Adipocyte (in vitro differentiated cells): ENCODE measurements around the gene SREK1IP1.
A peak's percentile ranks its signal among the peaks of the same experiment; 100 is the strongest.

Source experiments
- DNase-seq: peaks from one replicate; pipeline ENCODE4 v3.0.0-alpha.2; 2015; ENCODE audit warnings: low read depth
- H3K27me3 ChIP-seq: replicated peaks from 2 replicates; pipeline ENCODE4 v1.7.0; 2013; ENCODE audit warnings: mild to moderate bottlenecking, low read length, moderate library complexity; ENCODE audit not compliant: control insufficient read depth, insufficient read depth
- H3K36me3 ChIP-seq: 2 replicates; pipeline ENCODE4 v1.7.0; 2013; ENCODE audit warnings: low read length, mild to moderate bottlenecking, moderate library complexity; ENCODE audit not compliant: control insufficient read depth, insufficient read depth, severe bottlenecking
- H3K4me1 ChIP-seq: 2 replicates; pipeline ENCODE4 v1.7.0; 2013; ENCODE audit warnings: mild to moderate bottlenecking, low read length, moderate library complexity; ENCODE audit not compliant: control insufficient read depth, insufficient read depth
- H3K4me3 ChIP-seq: 2 replicates; pipeline ENCODE4 v1.7.0; 2013; ENCODE audit warnings: mild to moderate bottlenecking, low read length, moderate library complexity
- H3K9ac ChIP-seq: 2 replicates; pipeline ENCODE4 v1.7.0; 2013; ENCODE audit warnings: mild to moderate bottlenecking, low read length, moderate library complexity
- H3K9me3 ChIP-seq: 2 replicates; pipeline ENCODE4 v1.7.0; 2013; ENCODE audit warnings: mild to moderate bottlenecking, low read length, moderate library complexity; ENCODE audit not compliant: control insufficient read depth

Gene SREK1IP1

DNA sequence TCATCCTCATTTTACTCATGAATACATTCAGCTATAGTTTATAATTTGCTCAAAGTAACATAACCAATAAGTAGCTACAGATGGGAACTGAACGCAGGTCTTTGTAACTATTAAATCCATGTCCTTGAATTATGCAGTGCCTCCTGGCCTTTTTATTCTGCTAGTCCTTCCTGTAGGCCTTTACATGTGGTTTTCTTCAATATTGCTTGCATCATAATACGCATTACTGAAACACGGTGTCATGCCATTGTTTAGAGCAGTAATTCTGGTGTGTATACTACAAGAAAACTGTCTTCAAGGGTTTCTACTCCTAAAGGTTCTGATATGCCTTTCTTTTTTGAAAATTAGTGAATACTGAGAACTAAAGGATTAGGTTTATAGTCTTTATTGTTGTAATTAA, 21.0 kb upstream of the SREK1IP1 start:
- H3K9ac ChIP-seq: no peak overlapping the region
- DNase-seq: peak; percentile 44
- H3K4me1 ChIP-seq: peaks cover 3% of the 10 kb centered on the region
- H3K36me3 ChIP-seq: peaks cover 9% of the 10 kb centered on the region
- H3K27me3 ChIP-seq: no peaks in the 10 kb centered on the region
- H3K9me3 ChIP-seq: no peaks in the 10 kb centered on the region
- no peak overlapping the region for H3K4me3 ChIP-seq

GRCh38 chr5:64788156-64788555, 19.7 kb upstream of the SREK1IP1 start:
- no peaks in the 10 kb centered on the region for H3K9me3 ChIP-seq
- no peak overlapping the region for H3K9ac ChIP-seq
- H3K36me3 ChIP-seq: peaks cover 9% of the 10 kb centered on the region
- no peaks in the 10 kb centered on the region for H3K27me3 ChIP-seq
- no peak overlapping the region for H3K4me3 ChIP-seq
- peaks cover 3% of the 10 kb centered on the region for H3K4me1 ChIP-seq
- no peak for DNase-seq

- Histone ChIP-seq H3K36me3 (peaks cover 9% of the 10 kb centered on the region), H3K4me1 (peaks cover 3% of the 10 kb centered on the region)
Measured at GRCh38 chr5:64786372-64786771, 17.9 kb upstream of the SREK1IP1 start.

GRCh38 chr5:64784451-64785025, 16.0 kb upstream of the SREK1IP1 start:
- no peak overlapping the region for H3K4me3 ChIP-seq
- no peaks in the 10 kb centered on the region for H3K9me3 ChIP-seq
- H3K4me1 ChIP-seq: peaks cover 3% of the 10 kb centered on the region
- H3K9ac ChIP-seq: no peak overlapping the region
- H3K27me3 ChIP-seq: no peaks in the 10 kb centered on the region
- H3K36me3 ChIP-seq: peaks cover 4% of the 10 kb centered on the region
- peak; percentile 95 for DNase-seq

More at GRCh38 chr5:64786372-64786771, 17.9 kb upstream of the SREK1IP1 start:
- Histone ChIP-seq H3K9ac (no peak overlapping the region), H3K9me3 (no peaks in the 10 kb centered on the region), H3K27me3 (no peaks in the 10 kb centered on the region), H3K4me3 (no peak overlapping the region)
- no peak for DNase-seq

GRCh38 chr5:64775291-64775690, 6.8 kb upstream of the SREK1IP1 start:
- DNase-seq: no peak
- H3K9ac ChIP-seq: no peak overlapping the region
- no peaks in the 10 kb centered on the region for H3K9me3 ChIP-seq
- no peaks in the 10 kb centered on the region for H3K27me3 ChIP-seq
- H3K4me3 ChIP-seq: no peak overlapping the region
- no peaks in the 10 kb centered on the region for H3K4me1 ChIP-seq
- H3K36me3 ChIP-seq: peaks cover 10% of the 10 kb centered on the region

DNA sequence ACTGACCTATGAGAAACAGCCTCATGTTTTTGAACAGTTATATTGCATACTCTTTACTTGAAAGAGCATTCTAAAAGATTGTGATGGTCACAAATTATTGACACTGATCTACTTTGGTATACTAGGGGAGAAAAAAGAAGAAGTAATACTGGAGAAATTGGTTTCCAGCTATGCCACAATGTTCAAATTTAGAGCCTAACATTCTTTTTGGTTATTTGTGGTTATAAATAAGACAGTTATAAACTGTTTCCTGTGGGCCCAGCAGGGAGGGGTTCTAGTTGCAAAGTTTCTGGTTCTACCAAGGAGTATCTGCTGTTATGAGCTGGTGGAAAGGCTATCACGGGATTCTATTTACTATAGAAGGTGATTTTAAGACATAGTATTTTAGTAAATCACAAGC, 5.0 kb upstream of the SREK1IP1 start:
- DNase-seq: no peak
- Histone ChIP-seq H3K9ac (no peak overlapping the region), H3K36me3 (peaks cover 10% of the 10 kb centered on the region), H3K27me3 (no peaks in the 10 kb centered on the region), H3K4me1 (peaks cover 7% of the 10 kb centered on the region), H3K9me3 (no peaks in the 10 kb centered on the region), H3K4me3 (no peak overlapping the region)

DNA sequence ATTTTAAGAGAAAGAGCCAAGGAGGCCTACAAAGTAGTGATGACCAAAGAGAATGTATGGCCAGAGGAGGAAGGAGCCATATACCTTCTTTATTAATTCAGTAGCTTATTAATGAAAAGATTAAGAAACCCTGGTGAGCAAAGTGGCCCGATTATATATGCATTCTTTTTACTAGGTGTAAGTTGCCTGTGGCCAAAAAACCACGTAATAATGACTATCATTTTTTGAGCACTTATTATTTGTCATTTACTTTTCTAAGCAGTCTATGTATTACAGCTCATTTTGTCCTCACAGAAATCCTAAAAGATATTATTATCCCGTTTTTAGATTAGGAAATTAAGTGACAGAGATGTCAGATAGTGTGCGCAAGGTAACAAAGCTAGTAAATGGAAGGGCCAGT, 3.2 kb upstream of the SREK1IP1 start:
- no peak for DNase-seq
- Histone ChIP-seq H3K4me3 (no peak overlapping the region), H3K9me3 (no peaks in the 10 kb centered on the region)

GRCh38 chr5:64769855-64770254, 1.4 kb upstream of the SREK1IP1 start:
- H3K4me3 ChIP-seq: peak overlapping the region; percentile 100
- peaks cover 26% of the 10 kb centered on the region for H3K4me1 ChIP-seq
- H3K9ac ChIP-seq: peak overlapping the region; percentile 99
- DNase-seq: no peak
- H3K36me3 ChIP-seq: peaks cover under 1% of the 10 kb centered on the region
- H3K27me3 ChIP-seq: no peaks in the 10 kb centered on the region
- no peaks in the 10 kb centered on the region for H3K9me3 ChIP-seq

More for the DNA sequence above, 3.2 kb upstream of the SREK1IP1 start:
- peaks cover 17% of the 10 kb centered on the region for H3K4me1 ChIP-seq
- peaks cover 10% of the 10 kb centered on the region for H3K36me3 ChIP-seq
- H3K9ac ChIP-seq: no peak overlapping the region
- H3K27me3 ChIP-seq: no peaks in the 10 kb centered on the region

DNA sequence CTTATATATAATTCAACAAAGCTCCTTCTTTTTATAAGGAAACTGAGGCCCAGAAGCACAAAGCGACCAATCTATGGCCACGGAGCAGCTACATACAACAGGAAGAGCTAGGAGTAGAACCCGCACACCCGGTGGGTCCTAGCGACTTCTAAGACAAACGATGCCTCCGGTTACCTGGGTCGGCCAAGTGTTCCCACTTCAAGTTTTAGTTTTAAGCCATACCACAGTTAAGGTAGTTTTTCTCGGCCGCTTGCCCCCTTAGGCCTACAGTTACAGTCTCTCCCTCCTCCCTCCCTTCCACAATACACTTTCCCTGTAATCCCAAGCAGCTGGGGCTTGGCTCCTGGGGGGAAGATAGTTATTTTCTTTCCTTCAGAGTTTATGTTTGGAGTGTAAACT, 533 bp downstream of the SREK1IP1 start:
- peaks cover 13% of the 10 kb centered on the region for H3K36me3 ChIP-seq
- peaks cover 26% of the 10 kb centered on the region for H3K4me1 ChIP-seq
- no peak for DNase-seq
- H3K9ac ChIP-seq: peak overlapping the region; percentile 99
- no peaks in the 10 kb centered on the region for H3K27me3 ChIP-seq
- H3K4me3 ChIP-seq: peak overlapping the region; percentile 100
- no peaks in the 10 kb centered on the region for H3K9me3 ChIP-seq

DNA sequence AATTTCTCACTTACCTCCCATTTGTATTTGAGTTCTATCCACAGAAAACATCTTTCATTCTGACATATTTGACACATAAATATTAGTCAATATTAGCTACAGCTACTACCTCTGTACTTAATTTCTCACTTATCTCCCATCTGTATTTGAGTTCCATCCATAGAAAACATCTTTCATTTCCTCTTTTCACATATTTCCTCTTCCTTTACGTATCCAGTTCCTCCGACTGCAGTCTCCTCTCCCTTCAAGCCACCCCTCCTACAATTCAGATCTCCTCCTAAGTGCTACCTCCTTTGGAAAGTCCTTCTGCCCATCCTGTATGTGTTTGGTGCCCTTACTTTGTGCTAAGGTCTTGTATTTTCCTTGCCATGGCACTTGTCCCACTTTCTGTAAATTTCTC, 1.6 kb downstream of the SREK1IP1 start:
- H3K9me3 ChIP-seq: no peaks in the 10 kb centered on the region
- peaks cover 26% of the 10 kb centered on the region for H3K4me1 ChIP-seq
- no peaks in the 10 kb centered on the region for H3K27me3 ChIP-seq
- H3K4me3 ChIP-seq: peak overlapping the region; percentile 100
- H3K9ac ChIP-seq: peak overlapping the region; percentile 99
- H3K36me3 ChIP-seq: peaks cover 13% of the 10 kb centered on the region
- no peak for DNase-seq

DNA sequence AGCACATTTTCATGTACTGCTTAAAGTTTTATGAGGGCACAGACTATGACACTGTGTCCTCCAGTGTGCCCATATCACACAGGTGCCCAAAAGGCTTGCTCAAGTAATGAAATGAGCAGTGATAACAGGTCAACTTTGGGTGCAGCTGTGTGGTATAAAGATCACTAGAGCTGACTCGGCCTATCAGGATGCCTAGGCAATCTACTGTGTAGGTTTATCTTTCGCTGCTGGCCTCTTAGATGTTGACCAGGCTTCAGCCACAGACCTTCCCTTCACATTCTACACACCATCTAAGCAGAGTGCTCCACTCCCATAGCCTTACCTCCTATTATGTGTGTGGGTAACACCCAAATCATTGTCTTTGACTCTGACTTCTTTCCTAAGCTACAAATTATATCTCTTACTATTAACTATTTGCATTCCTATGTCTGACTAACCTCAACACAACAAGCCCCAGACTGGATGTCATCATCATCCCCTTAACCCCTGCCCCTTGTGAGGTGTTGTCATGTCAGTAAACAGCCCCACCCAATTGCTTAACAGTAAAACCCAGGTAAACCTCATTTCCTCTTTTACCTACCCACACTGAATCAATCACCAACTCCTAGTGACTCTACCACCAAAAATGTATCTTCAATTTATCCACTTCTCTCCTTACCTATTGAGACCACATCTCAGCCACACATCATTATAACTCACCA, 2.5 kb downstream of the SREK1IP1 start:
- H3K4me1 ChIP-seq: peaks cover 26% of the 10 kb centered on the region
- H3K9me3 ChIP-seq: no peaks in the 10 kb centered on the region
- H3K27me3 ChIP-seq: no peaks in the 10 kb centered on the region
- peaks cover 13% of the 10 kb centered on the region for H3K36me3 ChIP-seq
- no peak overlapping the region for H3K9ac ChIP-seq
- DNase-seq: peak; percentile 17
- no peak overlapping the region for H3K4me3 ChIP-seq
